Muscle of leg (tissue), 11 donors: ENCODE data around the gene MKX. TPM values are rescaled to one million over a fixed set of nuclear protein-coding genes. Genes with fewer than 3 reads are reported as not detected.

Experiments used
- DNase-seq: peaks from one replicate; pipeline ENCODE4 v3.0.0; 2013
- H3K27ac ChIP-seq: one replicate; pipeline ENCODE4 v1.5.1; 2013; ENCODE audit warnings: mild to moderate bottlenecking, low read length, control low read depth
- H3K27me3 ChIP-seq: one replicate; pipeline ENCODE4 v1.6.1; 2013; ENCODE audit warnings: low read length; ENCODE audit not compliant: control insufficient read depth, insufficient read depth
- H3K36me3 ChIP-seq: one replicate; pipeline ENCODE4 v1.6.1; 2013; ENCODE audit warnings: low read length; ENCODE audit not compliant: control insufficient read depth, insufficient read depth
- H3K4me1 ChIP-seq: one replicate; pipeline ENCODE4 v1.6.1; 2013; ENCODE audit warnings: low read length; ENCODE audit not compliant: control insufficient read depth, insufficient read depth
- H3K4me3 ChIP-seq: one replicate; pipeline ENCODE4 v1.5.1; 2013; ENCODE audit warnings: low read length, control low read depth
- H3K9me3 ChIP-seq: replicated peaks from 2 replicates; pipeline ENCODE4 v1.6.1; 2013; ENCODE audit warnings: low read depth, low read length; ENCODE audit not compliant: control insufficient read depth
- WGBS: methylation state at CpG from one replicate; pipeline ENCODE4 v1.1.5; 2013; ENCODE audit warnings: missing lambda C conversion rate; ENCODE audit not compliant: insufficient coverage; 5-methylcytosine and 5-hydroxymethylcytosine counted together
- polyA plus RNA-seq, 8 donors: library from polyadenylated mRNA; unstranded; fragments of 120-200 nt; gene quantifications; one replicate each; pipeline versions ENCODE4 v1.2.1 to v1.2.3, GENCODE V29; 2013; ENCODE audit warnings: inconsistent platforms in 1 of 8, low replicate concordance in 1 of 8; ENCODE audit not compliant: insufficient read length in 8 of 8, insufficient read depth in 1 of 8
- total RNA-seq: library from RNA; stranded (reverse); fragments of 120-200 nt; gene quantifications from one replicate; pipeline ENCODE4 v1.2.4, GENCODE V29; 2013

The MKX gene
- total and polyA plus RNA-seq, 9 donors = 1.8 to 26.1 (median 5.9) TPM

GRCh38 chr10:27717224-27717623, 28.4 kb downstream of the MKX start:
- peaks cover 6% of the 10 kb centered on the region for H3K27me3 ChIP-seq
- H3K27ac ChIP-seq = no peak overlapping the region
- WGBS = no CpG with 5 or more reads among the region's 3 CpGs

GRCh38 chr10:27716521-27716920, 29.1 kb downstream of the MKX start:
- Histone ChIP-seq H3K4me3 (no peak overlapping the region), H3K27ac (no peak overlapping the region), H3K36me3 (no peaks in the 10 kb centered on the region), H3K27me3 (peaks cover 6% of the 10 kb centered on the region), H3K9me3 (no peaks in the 10 kb centered on the region), H3K4me1 (peaks cover 18% of the 10 kb centered on the region)
- no CpG with 5 or more reads among the region's 5 CpGs for WGBS
- no peak for DNase-seq

More at GRCh38 chr10:27717224-27717623, 28.4 kb downstream of the MKX start:
- no peaks in the 10 kb centered on the region for H3K36me3 ChIP-seq
- DNase-seq = no peak
- no peaks in the 10 kb centered on the region for H3K9me3 ChIP-seq
- peaks cover 18% of the 10 kb centered on the region for H3K4me1 ChIP-seq
- H3K4me3 ChIP-seq = no peak overlapping the region

DNA sequence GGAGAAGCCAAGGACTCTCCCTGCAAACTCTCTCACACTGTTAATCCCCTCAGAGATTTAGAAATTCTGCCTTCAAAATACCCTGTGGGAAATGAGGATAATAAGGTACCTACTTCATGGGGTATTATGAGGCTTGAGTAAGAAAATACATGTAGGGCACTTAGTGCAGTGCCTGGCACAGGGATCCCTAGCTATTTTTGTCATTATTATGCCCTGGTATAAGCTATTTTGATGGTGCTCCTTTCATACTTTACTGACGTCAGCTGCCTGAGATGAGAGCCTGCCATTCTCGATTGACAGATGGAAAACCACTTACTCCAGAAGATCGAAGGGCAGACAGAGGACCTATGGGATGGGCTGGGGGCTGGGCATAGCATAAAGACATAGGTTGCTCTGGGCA, 30.1 kb downstream of the MKX start:
- H3K27ac ChIP-seq = no peak overlapping the region

GRCh38 chr10:27714349-27714748, 31.3 kb downstream of the MKX start:
- no CpG with 5 or more reads among the region's 4 CpGs for WGBS
- Histone ChIP-seq H3K4me3 (no peak overlapping the region), H3K27ac (no peak overlapping the region)

More for the DNA sequence above, 30.1 kb downstream of the MKX start:
- DNase-seq = no peak
- H3K27me3 ChIP-seq = peaks cover 6% of the 10 kb centered on the region
- no peaks in the 10 kb centered on the region for H3K36me3 ChIP-seq
- H3K9me3 ChIP-seq = no peaks in the 10 kb centered on the region
- H3K4me3 ChIP-seq = no peak overlapping the region
- peaks cover 18% of the 10 kb centered on the region for H3K4me1 ChIP-seq
- no CpG with 5 or more reads among the region's 3 CpGs for WGBS

DNA sequence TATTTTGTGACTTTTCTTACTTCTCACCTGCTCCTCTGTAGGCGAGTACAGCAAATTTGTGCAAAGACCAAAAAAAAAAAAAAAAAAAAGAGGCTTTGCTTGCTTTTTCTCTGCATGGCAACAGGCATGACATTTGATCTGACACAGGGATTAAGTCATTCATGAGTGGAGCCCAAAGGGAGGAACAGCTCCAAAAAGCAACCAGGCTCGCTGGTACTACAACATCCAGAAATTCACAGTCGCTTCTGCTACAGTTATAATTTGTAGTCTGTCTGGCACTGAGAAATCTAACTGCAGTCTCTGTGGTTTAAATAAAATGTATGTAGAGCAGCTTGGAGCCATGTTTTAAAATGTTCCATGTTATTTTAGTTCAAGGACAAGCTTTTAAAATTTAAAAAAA, 31.7 kb downstream of the MKX start:
- peak; percentile 92 for DNase-seq
- Histone ChIP-seq H3K27me3 (peaks cover 6% of the 10 kb centered on the region), H3K9me3 (no peaks in the 10 kb centered on the region), H3K27ac (no peak overlapping the region), H3K4me1 (peaks cover 18% of the 10 kb centered on the region), H3K4me3 (no peak overlapping the region), H3K36me3 (no peaks in the 10 kb centered on the region)
- WGBS = 50% methylated on average over 1 of the region's 3 CpGs

More at GRCh38 chr10:27714349-27714748, 31.3 kb downstream of the MKX start:
- DNase-seq = no peak
- no peaks in the 10 kb centered on the region for H3K9me3 ChIP-seq
- peaks cover 18% of the 10 kb centered on the region for H3K4me1 ChIP-seq
- no peaks in the 10 kb centered on the region for H3K36me3 ChIP-seq
- peaks cover 6% of the 10 kb centered on the region for H3K27me3 ChIP-seq

- peaks cover 10% of the 10 kb centered on the region for H3K4me1 ChIP-seq
- no peak overlapping the region for H3K27ac ChIP-seq
- no peaks in the 10 kb centered on the region for H3K36me3 ChIP-seq
- DNase-seq = no peak
- H3K27me3 ChIP-seq = peaks cover 3% of the 10 kb centered on the region
- H3K4me3 ChIP-seq = no peak overlapping the region
- H3K9me3 ChIP-seq = no peaks in the 10 kb centered on the region
These were observed 35.6 kb downstream of the MKX start for GRCh38 chr10:27710014-27710413.

- Histone ChIP-seq H3K4me3 (no peak overlapping the region), H3K27me3 (peaks cover 3% of the 10 kb centered on the region), H3K27ac (no peak overlapping the region), H3K4me1 (peaks cover 7% of the 10 kb centered on the region), H3K36me3 (no peaks in the 10 kb centered on the region), H3K9me3 (no peaks in the 10 kb centered on the region)
- WGBS = 89% methylated on average over 3 of the region's 3 CpGs
- DNase-seq = no peak
These were observed 36.3 kb downstream of the MKX start for GRCh38 chr10:27709304-27709703.

DNA sequence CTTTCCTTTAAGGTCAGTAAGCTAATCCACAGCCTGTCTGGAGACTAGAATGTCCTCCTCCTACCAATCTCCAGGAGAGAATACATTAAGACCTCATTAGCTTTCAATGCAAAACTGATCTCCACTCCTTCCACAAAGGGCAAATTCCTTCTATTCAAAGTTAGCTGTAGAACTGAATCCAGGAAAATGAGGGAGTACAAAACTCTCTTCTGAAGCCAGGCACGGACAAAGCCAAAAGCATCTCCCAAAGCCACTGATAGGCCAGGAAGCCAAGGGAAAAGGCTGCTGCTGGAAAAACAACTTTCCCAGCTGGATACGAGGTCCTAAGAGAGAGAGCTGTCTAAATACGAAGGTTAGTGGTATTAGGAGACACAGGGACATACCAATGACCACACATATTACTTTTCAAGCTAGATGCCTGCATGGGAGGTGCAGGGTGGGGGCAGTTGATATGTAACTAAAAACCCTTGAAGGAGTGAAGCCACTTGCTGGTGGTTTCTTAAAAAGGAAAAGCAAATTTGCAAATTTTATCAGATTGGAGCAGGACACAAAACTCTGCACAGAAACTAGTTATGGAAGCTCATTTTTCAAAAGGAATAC, 43.6 kb downstream of the MKX start:
- Histone ChIP-seq H3K27me3 (peaks cover 2% of the 10 kb centered on the region), H3K36me3 (no peaks in the 10 kb centered on the region), H3K27ac (peak overlapping the region; percentile 54), H3K9me3 (no peaks in the 10 kb centered on the region), H3K4me1 (peaks cover 5% of the 10 kb centered on the region), H3K4me3 (no peak overlapping the region)
- WGBS = no CpG with 5 or more reads among the region's 3 CpGs
- DNase-seq = peak; percentile 89

DNA sequence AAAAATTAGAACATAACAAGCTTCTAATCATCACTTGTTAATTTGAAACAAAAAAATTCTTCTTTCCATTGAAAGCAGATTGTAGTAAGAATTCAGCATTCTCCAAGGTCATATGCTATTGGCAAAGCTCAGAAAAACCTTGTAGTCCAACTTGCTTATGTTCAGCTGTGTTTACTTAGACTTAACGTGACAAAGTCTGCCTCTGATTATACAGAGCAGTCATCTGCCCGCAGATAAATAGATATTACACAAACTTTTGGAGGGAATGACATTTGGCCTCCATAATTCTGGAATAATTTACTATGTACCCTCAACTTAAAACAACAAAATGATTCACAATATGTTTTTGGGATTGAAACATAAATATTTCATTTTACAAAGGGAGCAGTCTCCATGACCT, 45.8 kb downstream of the MKX start:
- Histone ChIP-seq H3K4me1 (peaks cover 5% of the 10 kb centered on the region), H3K4me3 (no peak overlapping the region), H3K9me3 (no peaks in the 10 kb centered on the region), H3K27me3 (peaks cover 2% of the 10 kb centered on the region), H3K36me3 (no peaks in the 10 kb centered on the region), H3K27ac (no peak overlapping the region)
- peak; percentile 79 for DNase-seq
- no CpG with 5 or more reads among the region's 2 CpGs for WGBS

DNA sequence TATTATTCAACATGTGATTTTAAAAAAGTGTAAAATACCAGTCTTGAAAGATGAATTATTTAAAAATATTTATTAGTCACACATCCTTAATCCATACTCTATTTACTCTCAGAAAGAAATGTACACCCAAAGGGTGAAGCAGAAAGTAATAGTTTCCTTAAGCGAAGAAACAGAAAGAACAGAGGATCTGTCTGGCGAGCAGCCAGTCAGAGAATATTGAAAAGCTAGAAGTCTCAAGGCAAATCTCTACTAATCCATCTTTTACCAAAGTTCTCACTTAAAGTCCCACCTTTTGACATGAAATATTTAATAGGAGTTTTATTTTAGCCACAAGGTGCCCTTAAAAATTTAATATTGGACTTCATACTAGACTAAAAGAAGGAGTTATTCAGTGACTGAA, 46.7 kb downstream of the MKX start:
- Histone ChIP-seq H3K36me3 (no peaks in the 10 kb centered on the region), H3K4me1 (peaks cover 5% of the 10 kb centered on the region), H3K27ac (no peak overlapping the region), H3K9me3 (no peaks in the 10 kb centered on the region), H3K27me3 (peaks cover 2% of the 10 kb centered on the region), H3K4me3 (no peak overlapping the region)
- no CpG with 5 or more reads among the region's 2 CpGs for WGBS
- DNase-seq = peak; percentile 62

- peaks cover 2% of the 10 kb centered on the region for H3K27me3 ChIP-seq
- H3K27ac ChIP-seq = no peak overlapping the region
- H3K36me3 ChIP-seq = no peaks in the 10 kb centered on the region
- no peak for DNase-seq
- no peaks in the 10 kb centered on the region for H3K9me3 ChIP-seq
- WGBS = no CpG with 5 or more reads among the region's 3 CpGs
- H3K4me1 ChIP-seq = no peaks in the 10 kb centered on the region
- no peak overlapping the region for H3K4me3 ChIP-seq
These were observed 49.2 kb downstream of the MKX start for GRCh38 chr10:27696466-27696865.
